Keratinocyte (primary cell): ENCODE data around the gene RUNX1.

ENCODE experiments used
- CTCF ChIP-seq, 3 experiments: IDR thresholded peaks in 1 of 3; conservative IDR thresholded peaks in 1 of 3; optimal IDR thresholded peaks in 1 of 3; 2 replicates in 2 of 3; 3 replicates in 1 of 3; pipeline versions ENCODE3 to v1.5.1; 2011; ENCODE audit warnings: low read length in 3 of 3, mild to moderate bottlenecking in 3 of 3, moderate library complexity in 2 of 3, control low read depth in 1 of 3, inconsistent platforms in 1 of 3; ENCODE audit not compliant: insufficient read depth in 2 of 3; ENCODE audit errors: extremely low read depth in 1 of 3
- EZH2 ChIP-seq: IDR thresholded peaks from one replicate; pipeline ENCODE4 v1.6.1; 2012; ENCODE audit warnings: inconsistent platforms, mild to moderate bottlenecking, low read length, moderate library complexity

- TF ChIP-seq EZH2 (no peak), CTCF (optimal IDR thresholded peaks at IDR 0.05 in 1 of 3, IDR thresholded peaks at IDR 0.05 in 1 of 3, conservative IDR thresholded peaks at IDR 0.05 in 1 of 3; ENCODE audit: extremely low read depth in 1 of 3, insufficient read depth in 2 of 3, low read length in 3 of 3) (no peak)
Measured at GRCh38 chr21:34900376-34900775, 148.7 kb downstream of the RUNX1 start.
